ENCODE data around the gene ZNF280A.

Gene ZNF280A

DNA sequence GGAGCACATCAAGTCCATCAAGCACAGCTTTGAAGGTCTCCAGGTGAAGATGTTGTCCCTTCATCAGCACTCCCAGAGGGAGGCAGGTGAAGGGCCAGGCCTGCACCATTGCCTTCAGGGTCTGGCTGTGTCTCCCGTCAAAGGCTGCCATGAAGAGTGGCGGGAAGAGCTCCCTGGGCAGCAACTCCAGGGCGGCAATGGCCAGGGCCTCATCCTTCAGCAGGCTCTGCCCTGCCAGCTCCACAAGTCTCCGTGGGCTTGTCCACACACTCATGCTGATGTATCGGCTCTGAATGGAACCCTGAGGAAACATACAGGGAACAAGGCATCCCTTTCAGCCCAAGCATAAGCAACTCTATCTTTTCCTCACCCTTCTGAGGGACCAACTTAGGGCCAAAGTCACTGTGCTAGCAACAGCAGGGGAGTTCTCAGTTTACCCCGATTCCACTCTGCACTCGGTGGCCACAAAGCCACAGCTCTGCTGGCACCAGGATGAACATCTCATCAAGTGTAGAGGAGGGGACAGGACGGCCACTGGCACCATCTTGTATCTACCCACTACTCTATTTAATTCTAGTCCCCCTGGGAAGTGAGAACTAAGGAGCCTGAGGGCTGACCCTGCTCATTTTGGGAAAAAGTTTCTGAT is 30.8 kb upstream of the ZNF280A start:
- ATAC-seq (ENCODE audit: low read depth) = no peak
- H3K9me3 Mint-ChIP-seq = no peaks in the 10 kb centered on the region
- no peaks in the 10 kb centered on the region for H3K36me3 Mint-ChIP-seq
- H3K4me3 Mint-ChIP-seq = no peak overlapping the region
- no peak for DNase-seq (ENCODE audit: low spot score in 2 of 2)
- peaks cover 7% of the 10 kb centered on the region for H3K4me1 Mint-ChIP-seq
- peaks cover 2% of the 10 kb centered on the region for H3K27me3 Mint-ChIP-seq
- no peak overlapping the region for H3K27ac Mint-ChIP-seq

DNA sequence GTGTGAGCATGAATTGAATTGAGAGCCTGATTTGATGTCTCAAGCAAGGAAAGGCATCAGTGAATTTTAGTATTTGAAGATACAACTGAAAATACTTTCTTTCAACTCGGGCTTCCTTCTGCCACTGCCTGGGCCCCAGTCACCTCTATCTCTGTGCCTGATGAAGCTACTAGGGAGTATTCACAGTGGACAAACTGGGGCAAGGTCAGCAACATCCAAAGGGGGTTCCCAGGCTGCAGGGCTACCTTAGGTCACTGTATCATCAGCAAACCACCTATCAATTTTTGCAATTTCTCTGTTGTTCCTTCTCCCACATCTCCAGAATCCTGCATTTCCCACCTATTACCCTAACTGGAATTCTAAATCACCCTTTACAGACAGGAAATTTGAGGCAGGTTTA is 28.8 kb upstream of the ZNF280A start:
- Mint-ChIP-seq H3K27ac (no peak overlapping the region), H3K4me3 (no peak overlapping the region), H3K4me1 (peaks cover 7% of the 10 kb centered on the region), H3K36me3 (no peaks in the 10 kb centered on the region), H3K9me3 (no peaks in the 10 kb centered on the region), H3K27me3 (peaks cover 2% of the 10 kb centered on the region)
- DNase-seq (ENCODE audit: low spot score in 2 of 2) (no peak), ATAC-seq (ENCODE audit: low read depth) (no peak)

DNA sequence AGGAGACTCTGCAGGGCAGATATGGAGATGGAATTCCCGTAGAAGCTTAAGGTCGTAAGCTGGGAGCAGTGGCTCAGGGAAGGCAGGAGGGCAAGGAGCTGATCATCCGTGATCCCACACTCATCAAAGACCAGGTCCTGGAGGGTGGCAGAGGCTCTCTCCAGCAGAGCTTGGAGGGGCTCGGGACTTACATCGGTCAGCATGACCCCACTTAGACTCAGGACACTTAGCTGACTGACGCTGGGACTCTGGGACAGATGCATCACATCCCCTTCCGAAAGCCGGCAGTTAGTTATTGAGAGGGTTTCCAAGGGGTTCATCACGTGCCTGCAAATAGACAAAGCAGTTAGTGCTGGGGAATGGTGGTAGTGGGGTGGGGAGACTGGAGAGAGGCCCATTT is 28.2 kb upstream of the ZNF280A start:
- peaks cover 7% of the 10 kb centered on the region for H3K4me1 Mint-ChIP-seq
- no peak for DNase-seq (ENCODE audit: low spot score in 2 of 2)
- no peaks in the 10 kb centered on the region for H3K36me3 Mint-ChIP-seq
- ATAC-seq (ENCODE audit: low read depth) = no peak
- no peaks in the 10 kb centered on the region for H3K9me3 Mint-ChIP-seq
- no peak overlapping the region for H3K4me3 Mint-ChIP-seq
- peaks cover 2% of the 10 kb centered on the region for H3K27me3 Mint-ChIP-seq
- H3K27ac Mint-ChIP-seq = no peak overlapping the region

DNA sequence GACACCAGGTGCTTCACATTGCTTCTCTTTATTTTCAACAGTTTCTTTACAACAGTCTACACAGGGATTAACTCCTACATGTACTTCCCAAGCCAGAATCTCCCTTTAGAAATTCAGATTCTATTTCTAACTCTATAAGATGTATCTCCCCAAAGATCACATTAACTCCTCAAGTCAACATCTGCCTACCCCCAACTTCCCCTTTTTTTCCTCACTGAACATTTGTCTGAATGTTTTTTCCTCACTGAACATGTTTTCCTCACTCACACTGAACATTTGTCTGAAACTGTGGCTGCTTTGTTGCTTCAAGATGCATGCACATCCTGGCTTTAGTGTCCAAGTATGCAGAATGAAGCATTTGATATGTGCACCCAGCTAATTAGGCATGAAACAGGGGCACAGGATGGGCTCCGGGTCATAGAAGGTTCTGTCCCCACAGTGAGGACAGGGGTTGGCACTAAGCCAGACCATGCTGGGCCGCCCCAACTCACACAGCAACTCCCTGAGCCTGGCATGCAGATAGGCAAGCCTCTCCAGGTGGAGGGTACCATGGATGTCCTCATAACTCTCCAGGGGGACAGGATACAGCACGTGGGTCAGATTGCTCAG is 27.7 kb upstream of the ZNF280A start:
- ATAC-seq (ENCODE audit: low read depth) = no peak
- no peak for DNase-seq (ENCODE audit: low spot score in 2 of 2)
- no peak overlapping the region for H3K27ac Mint-ChIP-seq
- H3K4me3 Mint-ChIP-seq = no peak overlapping the region
- peaks cover 2% of the 10 kb centered on the region for H3K27me3 Mint-ChIP-seq
- H3K4me1 Mint-ChIP-seq = peaks cover 6% of the 10 kb centered on the region
- H3K36me3 Mint-ChIP-seq = no peaks in the 10 kb centered on the region
- no peaks in the 10 kb centered on the region for H3K9me3 Mint-ChIP-seq

DNA sequence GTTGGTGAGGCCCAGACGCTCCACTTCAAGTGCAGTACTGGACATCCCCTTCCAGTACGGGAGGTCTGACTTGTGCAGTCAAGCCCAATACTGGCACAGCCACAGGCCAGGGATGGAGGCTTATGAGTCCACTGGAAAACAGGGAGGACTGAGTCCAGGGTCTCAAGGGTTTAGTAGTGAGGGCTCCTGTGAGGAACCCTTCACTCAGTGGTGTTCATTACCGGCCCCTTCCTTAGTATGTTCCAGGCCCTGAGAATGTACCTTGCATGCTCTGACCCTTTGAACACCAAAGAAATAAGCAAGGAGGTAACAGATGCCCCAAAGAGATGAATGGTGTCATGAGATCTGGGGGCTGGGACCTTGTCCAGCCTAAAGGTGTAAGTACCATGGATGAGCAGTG is 27.2 kb upstream of the ZNF280A start:
- Mint-ChIP-seq H3K27ac (no peak overlapping the region), H3K4me3 (no peak overlapping the region), H3K27me3 (peaks cover 2% of the 10 kb centered on the region), H3K4me1 (peaks cover 4% of the 10 kb centered on the region), H3K36me3 (no peaks in the 10 kb centered on the region), H3K9me3 (no peaks in the 10 kb centered on the region)
- ATAC-seq (ENCODE audit: low read depth) (no peak), DNase-seq (ENCODE audit: low spot score in 2 of 2) (no peak)

DNA sequence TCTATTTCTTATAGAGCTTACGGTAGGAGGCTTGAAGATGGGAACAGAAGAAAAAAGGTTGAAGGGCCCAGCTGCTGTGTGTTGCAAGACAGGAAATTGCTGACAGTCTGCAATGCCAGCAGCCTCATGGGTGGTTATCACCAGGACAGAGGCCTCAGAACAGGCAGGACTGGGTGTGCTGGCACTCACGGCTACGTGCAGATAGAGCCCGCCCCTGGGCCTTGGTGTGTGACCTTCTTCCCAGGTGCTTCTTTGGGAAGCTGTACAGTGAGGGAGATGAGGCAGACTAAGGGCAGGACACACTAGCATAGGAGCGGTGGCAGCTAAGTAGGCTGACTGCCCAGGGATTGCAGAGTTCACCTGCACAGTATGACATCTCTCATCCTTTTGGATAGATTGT is 26.4 kb upstream of the ZNF280A start:
- Mint-ChIP-seq H3K36me3 (no peaks in the 10 kb centered on the region), H3K27me3 (peaks cover 5% of the 10 kb centered on the region), H3K9me3 (no peaks in the 10 kb centered on the region), H3K4me3 (no peak overlapping the region), H3K27ac (no peak overlapping the region), H3K4me1 (peaks cover 4% of the 10 kb centered on the region)
- ATAC-seq (ENCODE audit: low read depth) = no peak
- DNase-seq (ENCODE audit: low spot score in 2 of 2) = no peak

DNA sequence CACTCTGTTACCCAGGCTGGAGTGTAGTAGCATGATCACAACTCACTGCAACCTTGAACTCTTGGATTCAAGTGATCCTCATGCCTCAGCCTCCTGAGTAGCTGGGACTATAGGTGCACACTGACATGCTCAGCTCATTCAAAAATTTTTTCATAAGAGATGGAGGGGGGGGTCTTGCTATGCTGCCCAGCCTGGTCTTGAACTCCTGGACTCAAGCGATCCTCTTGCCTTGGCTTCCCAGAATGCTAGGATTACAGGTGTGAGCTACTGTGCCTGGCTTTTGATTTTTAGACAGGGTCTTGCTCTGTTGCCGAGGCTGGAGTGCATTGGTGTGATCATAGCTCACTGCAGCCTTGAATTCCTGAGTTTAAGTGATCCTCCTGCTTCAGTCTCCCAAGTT is 25.0 kb upstream of the ZNF280A start:
- no peaks in the 10 kb centered on the region for H3K9me3 Mint-ChIP-seq
- DNase-seq (ENCODE audit: low spot score in 2 of 2) (no peak), ATAC-seq (ENCODE audit: low read depth) (no peak)
- H3K27ac Mint-ChIP-seq = no peak overlapping the region
- H3K4me1 Mint-ChIP-seq = peaks cover 4% of the 10 kb centered on the region
- peaks cover 5% of the 10 kb centered on the region for H3K27me3 Mint-ChIP-seq
- no peaks in the 10 kb centered on the region for H3K36me3 Mint-ChIP-seq
- no peak overlapping the region for H3K4me3 Mint-ChIP-seq

DNA sequence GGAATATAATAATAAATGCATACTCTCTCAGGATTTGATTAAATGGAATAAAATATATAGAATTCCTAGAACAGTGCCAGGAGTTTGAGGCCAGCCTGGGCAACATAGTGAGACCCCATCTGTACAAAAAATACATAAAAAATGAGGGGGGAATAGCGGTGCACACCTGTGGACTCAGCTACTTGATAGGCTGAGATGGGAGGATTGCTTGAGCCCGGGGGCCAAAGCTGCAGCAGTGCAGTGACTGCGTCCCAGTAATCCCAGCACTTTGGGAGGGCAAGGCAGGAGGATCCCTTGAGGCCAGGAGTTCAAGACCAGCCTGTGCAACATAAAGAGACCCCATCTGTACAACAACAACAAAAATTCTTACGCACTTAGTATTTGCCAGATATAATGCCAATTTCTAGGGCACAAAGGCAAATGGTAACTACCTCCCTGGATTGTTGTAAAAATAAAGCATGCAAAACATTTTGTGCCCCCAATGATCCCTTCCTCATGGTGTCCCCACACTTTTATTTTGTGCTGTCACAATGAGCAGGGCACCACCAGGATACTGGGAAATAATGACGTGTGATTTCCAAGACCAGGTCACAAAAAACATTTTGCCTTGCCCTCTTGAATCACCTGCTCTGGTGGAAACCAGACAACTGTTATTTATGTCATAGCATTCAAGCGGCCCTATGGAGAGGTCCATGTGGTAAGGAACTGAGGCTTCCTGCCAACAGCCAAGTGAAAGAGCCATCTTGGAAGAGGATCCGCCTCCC is 18.3 kb upstream of the ZNF280A start:
- H3K9me3 Mint-ChIP-seq = no peaks in the 10 kb centered on the region
- DNase-seq (ENCODE audit: low spot score in 2 of 2) (no peak), ATAC-seq (ENCODE audit: low read depth) (no peak)
- no peaks in the 10 kb centered on the region for H3K4me1 Mint-ChIP-seq
- H3K36me3 Mint-ChIP-seq = no peaks in the 10 kb centered on the region
- H3K27ac Mint-ChIP-seq = no peak overlapping the region
- H3K27me3 Mint-ChIP-seq = peaks cover 5% of the 10 kb centered on the region
- no peak overlapping the region for H3K4me3 Mint-ChIP-seq

DNA sequence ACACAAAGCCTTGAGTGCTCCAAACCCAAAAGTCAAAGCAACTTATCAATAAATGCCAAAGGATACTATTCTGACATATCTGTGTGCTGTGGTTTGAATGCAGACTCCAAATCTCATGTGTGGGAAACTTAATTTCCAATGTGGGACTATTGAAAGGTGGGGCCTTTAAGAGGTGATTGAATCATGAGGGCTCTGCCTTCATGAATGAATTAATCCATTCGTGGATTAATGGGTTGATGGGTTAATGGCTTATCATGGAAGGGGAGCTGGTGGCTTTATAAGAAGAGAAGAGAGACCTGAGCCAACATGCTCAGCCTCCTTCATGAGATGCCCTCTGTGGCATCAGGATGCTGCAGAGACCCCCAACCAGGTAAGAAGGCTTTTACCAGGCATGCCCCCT is 16.8 kb upstream of the ZNF280A start:
- Mint-ChIP-seq H3K27me3 (peaks cover 4% of the 10 kb centered on the region), H3K4me1 (no peaks in the 10 kb centered on the region), H3K27ac (no peak overlapping the region), H3K9me3 (no peaks in the 10 kb centered on the region), H3K4me3 (no peak overlapping the region), H3K36me3 (no peaks in the 10 kb centered on the region)
- ATAC-seq (ENCODE audit: low read depth) (no peak), DNase-seq (ENCODE audit: low spot score in 2 of 2) (no peak)

DNA sequence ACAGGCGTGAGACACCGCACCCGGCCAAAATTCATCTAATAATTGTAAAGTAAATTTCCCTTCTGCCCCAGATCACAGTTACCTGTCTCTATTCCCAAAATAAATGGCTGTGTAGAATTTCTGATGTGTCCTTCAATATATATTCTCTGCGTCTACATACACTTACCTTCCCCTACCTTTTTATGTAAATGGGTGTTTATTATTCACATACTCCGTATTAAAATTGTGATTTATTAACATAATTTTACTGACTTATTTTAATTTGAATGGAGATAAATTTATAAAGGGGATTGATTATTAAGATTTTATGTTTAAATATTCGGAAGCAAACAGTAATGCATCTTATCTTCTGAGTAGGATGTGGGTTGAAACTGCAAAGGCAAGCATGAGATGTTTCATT is 16.4 kb upstream of the ZNF280A start:
- Mint-ChIP-seq H3K9me3 (no peaks in the 10 kb centered on the region), H3K4me1 (no peaks in the 10 kb centered on the region), H3K27me3 (peaks cover 3% of the 10 kb centered on the region), H3K27ac (no peak overlapping the region), H3K4me3 (no peak overlapping the region), H3K36me3 (no peaks in the 10 kb centered on the region)
- ATAC-seq (ENCODE audit: low read depth) (no peak), DNase-seq (ENCODE audit: low spot score in 2 of 2) (no peak)

DNA sequence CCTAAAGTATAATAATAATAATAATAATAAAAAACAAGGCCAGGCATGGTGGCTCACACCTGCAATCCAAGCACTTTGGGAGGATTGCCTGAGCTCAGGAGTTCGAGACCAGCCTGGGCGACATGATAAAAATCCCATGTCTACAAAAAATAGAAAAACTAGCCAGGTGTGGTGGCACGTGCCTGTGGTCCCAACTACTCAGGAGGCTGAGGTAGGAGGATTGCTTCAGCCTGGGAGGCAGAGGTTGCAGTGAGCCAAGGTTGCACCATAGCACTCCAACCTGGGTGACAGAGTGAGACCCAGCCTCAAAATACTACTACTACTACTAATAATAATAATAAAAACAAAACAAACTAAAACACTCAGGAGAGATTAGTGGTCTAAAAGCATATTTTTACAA is 15.6 kb upstream of the ZNF280A start:
- H3K4me1 Mint-ChIP-seq = no peaks in the 10 kb centered on the region
- no peaks in the 10 kb centered on the region for H3K9me3 Mint-ChIP-seq
- H3K27ac Mint-ChIP-seq = no peak overlapping the region
- ATAC-seq (ENCODE audit: low read depth) = no peak
- no peak for DNase-seq (ENCODE audit: low spot score in 2 of 2)
- no peaks in the 10 kb centered on the region for H3K36me3 Mint-ChIP-seq
- H3K27me3 Mint-ChIP-seq = peaks cover 3% of the 10 kb centered on the region
- no peak overlapping the region for H3K4me3 Mint-ChIP-seq

DNA sequence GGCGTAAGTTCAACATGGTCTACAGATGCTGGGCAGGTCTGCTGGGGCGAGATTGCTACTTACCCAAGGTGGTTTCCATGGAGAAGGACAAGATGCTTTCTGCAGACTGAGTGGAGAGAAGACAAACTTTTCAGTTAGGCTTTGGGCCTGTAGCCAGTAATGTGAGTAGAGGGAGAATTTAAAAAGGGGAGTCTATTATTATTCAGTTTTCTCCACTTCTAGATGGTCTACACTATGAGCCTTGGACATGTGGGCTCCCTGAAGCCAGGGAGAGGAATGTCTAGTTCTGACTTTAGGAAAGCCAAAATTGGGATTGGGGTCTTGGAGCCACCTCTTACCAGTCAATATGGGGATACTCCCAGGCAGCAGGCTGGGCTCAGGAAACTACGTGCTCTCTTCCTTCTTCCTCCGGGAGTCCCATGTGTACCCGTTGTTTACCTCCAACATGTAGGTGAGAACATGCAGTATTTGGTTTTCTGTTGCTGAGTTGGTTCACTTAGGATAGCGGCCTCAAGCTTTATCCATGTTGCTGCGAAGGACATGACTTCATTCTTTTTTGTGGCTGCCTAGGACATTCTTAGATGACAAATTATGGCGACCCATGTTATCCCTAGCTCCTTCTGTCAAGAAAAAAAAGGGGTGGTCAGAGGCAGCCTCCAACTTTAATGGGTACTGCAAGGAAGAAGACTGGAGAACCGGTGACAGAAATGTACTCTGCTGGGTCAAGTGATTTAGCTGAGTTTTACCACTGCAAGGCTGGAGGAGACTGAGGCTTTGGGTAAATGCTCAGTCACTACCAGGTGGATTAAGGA is 14.7 kb upstream of the ZNF280A start:
- no peaks in the 10 kb centered on the region for H3K9me3 Mint-ChIP-seq

DNA sequence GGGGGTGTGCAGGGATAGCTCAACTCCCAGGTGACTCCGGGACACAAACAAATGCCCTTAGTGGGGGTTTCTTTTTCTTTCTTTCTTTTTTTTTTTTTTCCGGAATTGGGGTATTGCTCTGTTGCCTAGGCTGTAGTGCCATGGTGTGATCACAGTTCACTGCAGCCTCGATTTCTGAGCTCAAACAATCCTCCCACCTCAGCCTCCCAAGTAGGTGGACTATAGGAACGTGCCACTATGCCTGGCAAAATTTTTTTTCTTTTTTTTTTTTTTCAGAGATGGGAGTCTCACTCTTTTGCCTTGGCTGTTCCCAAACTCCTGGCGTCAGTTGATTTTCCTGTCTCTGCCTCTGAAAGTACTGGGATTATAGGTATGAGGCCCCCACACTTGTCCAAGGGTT is 13.8 kb upstream of the ZNF280A start:
- Mint-ChIP-seq H3K27me3 (peaks cover 4% of the 10 kb centered on the region), H3K4me1 (no peaks in the 10 kb centered on the region), H3K4me3 (no peak overlapping the region), H3K9me3 (no peaks in the 10 kb centered on the region), H3K27ac (no peak overlapping the region), H3K36me3 (no peaks in the 10 kb centered on the region)
- no peak for ATAC-seq (ENCODE audit: low read depth)
- DNase-seq (ENCODE audit: low spot score in 2 of 2) = no peak

More for the DNA sequence above, 14.7 kb upstream of the ZNF280A start:
- H3K27me3 Mint-ChIP-seq = peaks cover 3% of the 10 kb centered on the region
- H3K27ac Mint-ChIP-seq = no peak overlapping the region
- H3K4me3 Mint-ChIP-seq = no peak overlapping the region
- ATAC-seq (ENCODE audit: low read depth) (no peak), DNase-seq (ENCODE audit: low spot score in 2 of 2) (no peak)
- H3K36me3 Mint-ChIP-seq = no peaks in the 10 kb centered on the region
- H3K4me1 Mint-ChIP-seq = no peaks in the 10 kb centered on the region

DNA sequence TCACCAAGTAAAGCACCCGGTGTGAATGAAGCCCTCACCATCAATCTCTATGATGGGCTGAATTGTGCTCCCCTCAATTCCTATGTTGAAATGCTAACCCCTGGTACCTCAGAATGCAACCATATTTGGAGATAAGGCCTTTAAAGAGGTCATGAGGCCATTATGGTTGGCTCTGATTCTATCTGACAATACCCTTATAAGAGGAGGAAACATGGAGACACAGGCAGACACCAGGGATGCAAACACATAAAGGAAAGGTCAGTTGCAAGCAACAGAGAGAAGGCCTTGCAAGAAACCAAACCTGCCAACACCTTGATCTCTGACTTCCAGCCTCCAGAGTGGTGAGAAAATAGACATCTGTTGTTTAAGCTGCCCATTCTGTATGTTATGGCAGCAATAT is 13.3 kb upstream of the ZNF280A start:
- Mint-ChIP-seq H3K36me3 (no peaks in the 10 kb centered on the region), H3K4me1 (no peaks in the 10 kb centered on the region), H3K27me3 (peaks cover 4% of the 10 kb centered on the region), H3K9me3 (no peaks in the 10 kb centered on the region), H3K27ac (no peak overlapping the region), H3K4me3 (no peak overlapping the region)
- ATAC-seq (ENCODE audit: low read depth) (no peak), DNase-seq (ENCODE audit: low spot score in 2 of 2) (no peak)

Measured in memory B cell (primary cell).